Naive B cell (primary cell): ENCODE data around the gene SPATA4. TPM values are rescaled to one million over a fixed set of nuclear protein-coding genes. Genes with fewer than 3 reads are reported as not detected.

ENCODE experiments used
- polyA plus RNA-seq, 6 donors: library from polyadenylated mRNA; unstranded; fragments of 300-500 nt; fragmentation: Illumina TruSeq; gene quantifications; one replicate each; pipeline ENCODE4 v1.2.3, GENCODE V29; 2021; ENCODE audit warnings: low read depth in 6 of 6

Gene SPATA4
- polyA plus RNA-seq, 6 donors from 2014 or later = not detected

Other genes starting within 250 kb of the SPATA4 start
- gene WDR17, start 129.7 kb downstream of the SPATA4 start, polyA plus RNA-seq = 1 to 10 TPM in 1 of 6 donors, under 1 TPM in 4, not detected in 1; 0.24 to 1.5 (median 0.41) TPM
- gene ASB5, start 73.6 kb upstream of the SPATA4 start, polyA plus RNA-seq = not detected
- 10 to 100 TPM; 32.8 to 56.8 (median 38.0) TPM for gene SPCS3, start 124.4 kb upstream of the SPATA4 start, polyA plus RNA-seq